Body of pancreas (tissue), 4 donors: ENCODE data around the gene CAV1. TPM values are rescaled to one million over a fixed set of nuclear protein-coding genes. Genes with fewer than 3 reads are reported as not detected.

Source experiments
- ATAC-seq: fragments of 150-250 bp; one replicate; pipeline ENCODE4 v1.9.1; 2016
- DNase-seq, 4 donors: peaks; one replicate each; pipeline ENCODE4 v3.0.0-alpha.2; 2019
- H3K27ac ChIP-seq, 4 donors: fragments of 200-600 bp; sonication (generic); 1 replicate in 3 of 4; 2 replicates in 1 of 4; pipeline versions ENCODE4 v1.5.1 to v1.6.1; 2016 to 2019; ENCODE audit warnings: mild to moderate bottlenecking in 1 of 4, mixed read lengths in 1 of 4, moderate library complexity in 1 of 4
- H3K27me3 ChIP-seq, 2 donors: fragments of 200-600 bp; sonication (generic); one replicate each; pipeline ENCODE4 v1.6.0; 2016; ENCODE audit warnings: mild to moderate bottlenecking in 1 of 2
- H3K36me3 ChIP-seq, 2 donors: fragments of 200-600 bp; sonication (generic); replicated peaks in 1 of 2; 2 replicates each; pipeline ENCODE4 v1.5.1; 2016; ENCODE audit warnings: low read depth in 2 of 2; ENCODE audit not compliant: insufficient read depth in 1 of 2
- H3K4me1 ChIP-seq: fragments of 200-600 bp; sonication (generic); one replicate; pipeline ENCODE4 v1.6.0; 2016
- H3K4me3 ChIP-seq, 2 donors: fragments of 200-600 bp; sonication (generic); 1 replicate in 1 of 2; 2 replicates in 1 of 2; pipeline ENCODE4 v1.5.1; 2016 to 2019
- H3K9me3 ChIP-seq, 3 donors: fragments of 200-600 bp; sonication (generic); 1 replicate in 2 of 3; 2 replicates in 1 of 3; pipeline ENCODE4 v1.5.1; 2016
- POLR2A ChIP-seq, 3 donors: fragments of 450-650 bp; IDR thresholded peaks; one replicate each; pipeline ENCODE4 v1.6.1; 2016; ENCODE audit warnings: antibody characterized with exemption in 3 of 3, mild to moderate bottlenecking in 2 of 3
- WGBS, 2 donors: methylation state at CpG; one replicate each; pipeline ENCODE4 v1.1.5; 2017; 5-methylcytosine and 5-hydroxymethylcytosine counted together
- intact Hi-C: fragments of 100-400 bp; cut with DNase I; formaldehyde crosslinking; loops from one replicate; pipeline ENCODE4 v1.15.1; 2023
- small RNA-seq: library from RNA; depleted of rRNA; stranded (forward); fragments of <200 nt; gene quantifications from one replicate; pipeline ENCODE3, GENCODE V24; 2016
- total RNA-seq, 2 donors: library from RNA; depleted of rRNA; stranded (reverse); fragments of >200 nt; gene quantifications; one replicate each; pipeline ENCODE4 v1.1.0, GENCODE V29; 2016
- TF ChIP-seq, protein P1 (sequence below), 7 experiments: fragments of 450-650 bp in 4 of 7; fragments of 200-600 bp in 3 of 7; sonication (generic) in 3 of 7; IDR thresholded peaks; one replicate each; pipeline ENCODE4 v1.5.1; 2016 to 2019; ENCODE audit warnings: antibody characterized with exemption in 7 of 7

The CAV1 gene
- total RNA-seq, 2 donors from 2014 or later = 28.5 to 32.6 TPM

DNA sequence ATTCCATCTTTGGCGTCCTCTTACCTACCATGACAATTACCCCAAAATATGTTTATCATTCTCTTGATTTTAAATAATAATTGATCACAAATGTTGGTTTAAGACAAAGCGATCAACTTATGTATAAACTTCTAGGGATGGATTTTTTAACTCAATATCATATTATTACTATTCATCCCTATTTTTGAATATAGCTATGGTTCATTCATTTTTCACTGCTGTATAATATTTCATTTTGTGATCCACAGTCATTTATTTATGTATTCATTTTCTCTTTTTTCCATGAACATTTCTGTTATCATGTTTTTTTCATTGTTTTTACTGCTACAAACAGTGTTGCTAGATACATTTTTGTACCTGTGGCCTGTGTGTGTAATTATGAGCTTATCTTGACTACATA lies 85.9 kb downstream of the CAV1 start:
- intact Hi-C loops = no loop called here
- TF ChIP-seq POLR2A (IDR thresholded peaks at IDR 0.05) = no peak
- TF ChIP-seq, protein P1, sequence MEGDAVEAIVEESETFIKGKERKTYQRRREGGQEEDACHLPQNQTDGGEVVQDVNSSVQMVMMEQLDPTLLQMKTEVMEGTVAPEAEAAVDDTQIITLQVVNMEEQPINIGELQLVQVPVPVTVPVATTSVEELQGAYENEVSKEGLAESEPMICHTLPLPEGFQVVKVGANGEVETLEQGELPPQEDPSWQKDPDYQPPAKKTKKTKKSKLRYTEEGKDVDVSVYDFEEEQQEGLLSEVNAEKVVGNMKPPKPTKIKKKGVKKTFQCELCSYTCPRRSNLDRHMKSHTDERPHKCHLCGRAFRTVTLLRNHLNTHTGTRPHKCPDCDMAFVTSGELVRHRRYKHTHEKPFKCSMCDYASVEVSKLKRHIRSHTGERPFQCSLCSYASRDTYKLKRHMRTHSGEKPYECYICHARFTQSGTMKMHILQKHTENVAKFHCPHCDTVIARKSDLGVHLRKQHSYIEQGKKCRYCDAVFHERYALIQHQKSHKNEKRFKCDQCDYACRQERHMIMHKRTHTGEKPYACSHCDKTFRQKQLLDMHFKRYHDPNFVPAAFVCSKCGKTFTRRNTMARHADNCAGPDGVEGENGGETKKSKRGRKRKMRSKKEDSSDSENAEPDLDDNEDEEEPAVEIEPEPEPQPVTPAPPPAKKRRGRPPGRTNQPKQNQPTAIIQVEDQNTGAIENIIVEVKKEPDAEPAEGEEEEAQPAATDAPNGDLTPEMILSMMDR (IDR thresholded peaks at IDR 0.05) = no peak
- Histone ChIP-seq H3K4me3 (no peak overlapping the region), H3K4me1 (peaks cover 8% of the 10 kb centered on the region), H3K27ac (no peak overlapping the region), H3K36me3 (no peaks in the 10 kb centered on the region), H3K27me3 (no peaks in the 10 kb centered on the region), H3K9me3 (no peaks in the 10 kb centered on the region)
- no peak for ATAC-seq
- DNase-seq = no peak
- 78 to 88% methylated on average over 2 of the region's 2 CpGs for WGBS, 2 donors

Small RNAs within 50 kb of the gene (small RNA-seq; reads per million reads assigned to genes)
- gene AC006159.2 = not detected

Other genes with a start within 250 kb of the CAV1 start
- gene CAV2, start 25.3 kb upstream of the CAV1 start, total RNA-seq = 10 to 100 TPM; 47.0 to 51.1 TPM
- 10 to 100 TPM; 21.3 to 23.7 TPM for gene MET, start 147.2 kb downstream of the CAV1 start, total RNA-seq